GM12891 (cell line): ENCODE measurements around the gene TXNRD1.
A peak's percentile ranks its signal among the peaks of the same experiment; 100 is the strongest.

Source experiments
- DNase-seq: peaks from one replicate; pipeline ENCODE4 v3.0.0; 2011; ENCODE audit warnings: low spot score; ENCODE audit not compliant: insufficient read length
- FAIRE-seq: peaks from 2 replicates; lab custom pipeline; 2011; peaks lifted over from hg19 to GRCh38; lab: Jason Lieb, UNC
- PAX5 ChIP-seq: IDR thresholded peaks from 2 replicates; pipeline ENCODE4 v1.6.1; 2011; ENCODE audit warnings: low read length, moderate library complexity, mild to moderate bottlenecking; ENCODE audit not compliant: insufficient read depth, severe bottlenecking
- POLR2A ChIP-seq: IDR thresholded peaks from 2 replicates; pipeline ENCODE4 v1.6.1; 2011; ENCODE audit warnings: low read depth, low read length, control low read depth
- POLR2AphosphoS5 ChIP-seq: IDR thresholded peaks from 2 replicates; pipeline ENCODE4 v1.6.1; 2011; ENCODE audit warnings: low read depth, low read length, control low read depth
- POU2F2 ChIP-seq: IDR thresholded peaks from 2 replicates; pipeline ENCODE4 v1.6.1; 2011; ENCODE audit warnings: low read depth, mild to moderate bottlenecking, control low read depth, low read length, moderate library complexity
- SPI1 ChIP-seq: IDR thresholded peaks from 2 replicates; pipeline ENCODE4 v1.6.1; 2011; ENCODE audit warnings: low read depth, low read length, control low read depth
- TAF1 ChIP-seq: IDR thresholded peaks from 2 replicates; pipeline ENCODE4 v1.6.1; 2011; ENCODE audit warnings: low read depth, low read length, control low read depth

TXNRD1 gene

GRCh38 chr12:104303538-104304151 lies 88.1 kb downstream of the TXNRD1 start, which contains the start of gene EID3:
Gene EID3, plus strand, starts transcription at chr12:104303739. Its CDS starts 196 bp downstream, at chr12:104303935.
- TF ChIP-seq POU2F2 (no peak), POLR2A (0 out of 2 replicates have a peak, but pooled peaks have one; percentile 40), POLR2AphosphoS5 (peak; percentile 50; the same call in 1 of the 2 replicates)
- FAIRE-seq (peak; percentile 95), DNase-seq (peak; percentile 80)

- no peak for TF ChIP-seq POU2F2
- no peak for TF ChIP-seq POLR2A
- TF ChIP-seq POLR2AphosphoS5, result no peak
- TF ChIP-seq SPI1, result no peak
- no peak for TF ChIP-seq PAX5
- TF ChIP-seq TAF1, result no peak
- FAIRE-seq (no peak), DNase-seq (no peak)
Observed at GRCh38 chr12:104304261-104305009, 88.9 kb downstream of the TXNRD1 start.

GRCh38 chr12:104305349-104305748 lies 89.8 kb downstream of the TXNRD1 start:
- DNase-seq, result no peak
- no peak for FAIRE-seq
- TF ChIP-seq TAF1 (no peak), POLR2AphosphoS5 (no peak), POLR2A (no peak), POU2F2 (no peak), PAX5 (no peak), SPI1 (no peak)

GRCh38 chr12:104306376-104306775 lies 90.8 kb downstream of the TXNRD1 start:
- no peak for FAIRE-seq
- no peak for DNase-seq
- TF ChIP-seq POU2F2 (no peak), TAF1 (no peak), POLR2A (no peak), PAX5 (no peak), SPI1 (no peak), POLR2AphosphoS5 (no peak)

GRCh38 chr12:104306943-104307654 lies 91.5 kb downstream of the TXNRD1 start:
- FAIRE-seq, result no peak
- no peak for TF ChIP-seq POLR2A
- TF ChIP-seq POLR2AphosphoS5, result no peak
- no peak for TF ChIP-seq SPI1
- TF ChIP-seq PAX5, result no peak
- no peak for TF ChIP-seq POU2F2
- TF ChIP-seq TAF1, result no peak
- no peak for DNase-seq

GRCh38 chr12:104307655-104308000 lies 92.0 kb downstream of the TXNRD1 start:
- no peak for FAIRE-seq
- no peak for DNase-seq
- TF ChIP-seq PAX5 (no peak), SPI1 (no peak), POU2F2 (no peak), POLR2A (no peak), TAF1 (no peak), POLR2AphosphoS5 (no peak)

GRCh38 chr12:104309446-104309993 lies 93.9 kb downstream of the TXNRD1 start:
- no peak for FAIRE-seq
- no peak for DNase-seq
- TF ChIP-seq POU2F2, result no peak
- TF ChIP-seq TAF1, result no peak
- TF ChIP-seq SPI1, result no peak
- TF ChIP-seq PAX5, result no peak
- TF ChIP-seq POLR2A, result no peak
- no peak for TF ChIP-seq POLR2AphosphoS5

GRCh38 chr12:104310751-104311633 lies 95.4 kb downstream of the TXNRD1 start:
- no peak for FAIRE-seq
- TF ChIP-seq SPI1 (no peak), POLR2AphosphoS5 (no peak), POU2F2 (no peak), POLR2A (no peak), PAX5 (no peak)

GRCh38 chr12:104312202-104312601 lies 96.6 kb downstream of the TXNRD1 start:
- DNase-seq (no peak), FAIRE-seq (no peak)
- TF ChIP-seq POLR2A (no peak), POU2F2 (no peak), SPI1 (no peak), TAF1 (no peak), PAX5 (no peak), POLR2AphosphoS5 (no peak)

More at GRCh38 chr12:104310751-104311633, 95.4 kb downstream of the TXNRD1 start:
- DNase-seq, result no peak
